Measurements from ENCODE around the gene PRIM2. TPM values are rescaled to one million over a fixed set of nuclear protein-coding genes. Genes with fewer than 3 reads are reported as not detected.
"Not testable (repeated sequence)": the region's sequence is repeated elsewhere in the genome, so short reads cannot be mapped to it uniquely, and the experiment has no call there.

The PRIM2 gene
- total and polyA plus RNA-seq, 9 of the 15 experiments (the other 6 are each of a cell fraction or from before 2014, with no cell fraction given): 19.8 to 57.5 (median 33.4) TPM

DNA sequence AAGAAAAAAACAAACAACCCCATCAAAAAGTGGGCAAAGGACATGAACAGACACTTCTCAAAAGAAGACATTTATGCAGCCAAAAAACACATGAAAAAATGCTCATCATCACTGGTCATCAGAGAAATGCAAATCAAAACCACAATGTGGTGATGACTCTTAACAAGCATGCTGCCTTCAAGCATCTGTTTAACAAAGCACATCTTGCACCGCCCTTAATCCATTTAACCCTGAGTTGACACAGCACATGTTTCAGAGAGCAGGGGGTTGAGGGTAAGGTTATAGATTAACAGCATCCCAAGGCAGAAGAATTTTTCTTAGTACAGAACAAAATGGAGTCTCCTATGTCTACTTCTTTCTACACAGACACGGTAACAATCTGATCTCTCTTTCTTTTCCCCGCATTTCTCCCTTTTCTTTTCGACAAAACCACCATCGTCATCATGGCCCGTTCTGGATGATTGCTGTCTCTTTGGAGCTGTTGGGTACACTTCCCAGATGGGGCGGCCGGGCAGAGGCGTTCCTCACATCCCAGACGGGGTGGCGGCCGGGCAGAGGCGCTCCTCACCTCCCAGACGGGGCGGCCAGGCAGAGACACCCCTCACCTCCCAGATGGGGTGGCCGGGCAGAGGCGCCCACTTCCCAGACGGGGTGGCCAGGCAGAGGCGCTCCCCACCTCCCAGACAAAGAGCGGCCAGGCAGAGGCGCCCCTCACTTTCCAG, 7.2 kb upstream of the PRIM2 start:
- H3K4me2 ChIP-seq (ENCODE audit: insufficient read depth, low read length); H3K79me2 ChIP-seq (ENCODE audit: control insufficient read depth, insufficient read depth, low read length); H3K27ac ChIP-seq (ENCODE audit: extremely low read depth, low read depth, low read length); POLR2A ChIA-PET; H3K9me1 ChIP-seq (ENCODE audit: control insufficient read depth, insufficient read depth, low read length); H4K20me1 ChIP-seq (replicated peaks; ENCODE audit: control insufficient read depth, insufficient read depth, low read length); H3K4me1 ChIP-seq (replicated peaks in 1 of 2; ENCODE audit: control insufficient read depth in 2 of 2, insufficient read depth in 2 of 2, low read length in 2 of 2); DNase-seq (ENCODE audit: extremely low read depth in 1 of 4, low spot score in 3 of 4); ATAC-seq; H3K9me3 ChIP-seq (replicated peaks; ENCODE audit: control insufficient read depth, insufficient read depth, low read depth, low read length); H3K9ac ChIP-seq (ENCODE audit: insufficient read depth in 1 of 2, low read depth in 2 of 2, low read length in 2 of 2); H3K36me3 ChIP-seq (ENCODE audit: control insufficient read depth, insufficient read depth, low read length); H2AFZ ChIP-seq (ENCODE audit: low read depth, low read length); BruUV-seq (replicated peaks); FAIRE-seq; H3K27me3 ChIP-seq (ENCODE audit: control insufficient read depth in 2 of 2, insufficient read depth in 2 of 2, low read length in 2 of 2); H3K4me3 ChIP-seq; CTCF ChIA-PET (ENCODE audit: low intra/inter-chr PET ratio): not testable (repeated sequence)
- intact Hi-C loops (cut with micrococcal nuclease) (loop anchor here (10.0 kb wide), 3 partner anchors 595 to 945 kb away; no protein-coding TSS in a partner anchor), in situ Hi-C loops (cut with MboI) (loop anchor here (10.0 to 25.0 kb wide), 2 partner anchors 125 to 948 kb away; no protein-coding TSS in a partner anchor)
- WGBS (ENCODE audit: insufficient coverage, low coverage, missing lambda C conversion rate): 44% methylated on average over 16 of the region's 21 CpGs
- peak in 1 of 2 experiments; percentile 35 for TF ChIP-seq AFF1 (IDR thresholded peaks at IDR 0.05; ENCODE audit: low read depth in 1 of 2, partially characterized antibody in 2 of 2)
